Esophagus squamous epithelium (tissue), 4 donors: Measurements from ENCODE around the gene RGL1.

Experiments
- POLR2A ChIP-seq, 4 donors: fragments of 450-650 bp; IDR thresholded peaks; one replicate each; pipeline ENCODE4 v1.6.1; 2017; ENCODE audit warnings: antibody characterized with exemption in 4 of 4, mild to moderate bottlenecking in 4 of 4, moderate library complexity in 3 of 4
- TF ChIP-seq, protein P1 (sequence below), 6 experiments: fragments of 450-650 bp in 4 of 6; fragments of 200-600 bp in 2 of 6; sonication (generic) in 2 of 6; IDR thresholded peaks; one replicate each; pipeline ENCODE4 v1.5.1; 2016 to 2019; ENCODE audit warnings: antibody characterized with exemption in 6 of 6, mild to moderate bottlenecking in 4 of 6, moderate library complexity in 4 of 6

GRCh38 chr1:183922197-183922596 lies 117.3 kb downstream of the RGL1 start:
- no peak for TF ChIP-seq POLR2A (IDR thresholded peaks at IDR 0.05)
- TF ChIP-seq, protein P1, sequence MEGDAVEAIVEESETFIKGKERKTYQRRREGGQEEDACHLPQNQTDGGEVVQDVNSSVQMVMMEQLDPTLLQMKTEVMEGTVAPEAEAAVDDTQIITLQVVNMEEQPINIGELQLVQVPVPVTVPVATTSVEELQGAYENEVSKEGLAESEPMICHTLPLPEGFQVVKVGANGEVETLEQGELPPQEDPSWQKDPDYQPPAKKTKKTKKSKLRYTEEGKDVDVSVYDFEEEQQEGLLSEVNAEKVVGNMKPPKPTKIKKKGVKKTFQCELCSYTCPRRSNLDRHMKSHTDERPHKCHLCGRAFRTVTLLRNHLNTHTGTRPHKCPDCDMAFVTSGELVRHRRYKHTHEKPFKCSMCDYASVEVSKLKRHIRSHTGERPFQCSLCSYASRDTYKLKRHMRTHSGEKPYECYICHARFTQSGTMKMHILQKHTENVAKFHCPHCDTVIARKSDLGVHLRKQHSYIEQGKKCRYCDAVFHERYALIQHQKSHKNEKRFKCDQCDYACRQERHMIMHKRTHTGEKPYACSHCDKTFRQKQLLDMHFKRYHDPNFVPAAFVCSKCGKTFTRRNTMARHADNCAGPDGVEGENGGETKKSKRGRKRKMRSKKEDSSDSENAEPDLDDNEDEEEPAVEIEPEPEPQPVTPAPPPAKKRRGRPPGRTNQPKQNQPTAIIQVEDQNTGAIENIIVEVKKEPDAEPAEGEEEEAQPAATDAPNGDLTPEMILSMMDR (IDR thresholded peaks at IDR 0.05): no peak
